ENCODE results near the gene NACC2. TPM values are rescaled to one million over a fixed set of nuclear protein-coding genes. Genes with fewer than 3 reads are reported as not detected.

The NACC2 gene
- total and polyA plus RNA-seq, 2 of the 8 experiments (the other 6 are each of a cell fraction or from before 2014, with no cell fraction given): 8.3 to 14.0 TPM

- TF ChIP-seq POU5F1 (IDR thresholded peaks at IDR 0.05; ENCODE audit: low read depth, low read length) (no peak), KDM5A (IDR thresholded peaks at IDR 0.05; ENCODE audit: low read length) (no peak), CBX5 (IDR thresholded peaks at IDR 0.05; ENCODE audit: low read depth, low read length) (no peak), SIN3A (conservative IDR thresholded peaks at IDR 0.05 in 1 of 2, IDR thresholded peaks at IDR 0.05 in 1 of 2; ENCODE audit: low read depth in 1 of 2, low read length in 2 of 2) (no peak), EP300 (IDR thresholded peaks at IDR 0.05; ENCODE audit: borderline replicate concordance in 1 of 2, low read depth in 2 of 2, low read length in 2 of 2) (no peak), KDM1A (IDR thresholded peaks at IDR 0.05; ENCODE audit: borderline replicate concordance, low read length) (no peak)
These were observed 106.6 kb downstream of the NACC2 start (continued) for GRCh38 chr9:135988493-135988892.
